IPS-18a (cell line): ENCODE data around the gene SYNE4.
A peak's percentile ranks its signal among the peaks of the same experiment; 100 is the strongest.
"Not testable (repeated sequence)": the region's sequence is repeated elsewhere in the genome, so short reads cannot be mapped to it uniquely, and the experiment has no call there.

Source experiments
- H3K27ac ChIP-seq: one replicate; pipeline ENCODE4 v1.5.1; 2013; ENCODE audit warnings: low read length
- H3K27me3 ChIP-seq: one replicate; pipeline ENCODE4 v1.6.1; 2013; ENCODE audit warnings: mild to moderate bottlenecking, low read length; ENCODE audit not compliant: control insufficient read depth, insufficient read depth
- H3K36me3 ChIP-seq: one replicate; pipeline ENCODE4 v1.6.1; 2013; ENCODE audit warnings: low read depth, low read length; ENCODE audit not compliant: control insufficient read depth
- H3K4me1 ChIP-seq: one replicate; pipeline ENCODE4 v1.6.1; 2013; ENCODE audit warnings: low read depth, low read length; ENCODE audit not compliant: control insufficient read depth
- H3K4me3 ChIP-seq: one replicate; pipeline ENCODE4 v1.5.1; 2013; ENCODE audit warnings: low read length
- H3K9ac ChIP-seq: one replicate; pipeline ENCODE4 v1.6.1; 2013; ENCODE audit warnings: mild to moderate bottlenecking, low read length, moderate library complexity
- H3K9me3 ChIP-seq: one replicate; pipeline ENCODE4 v1.6.1; 2013; ENCODE audit warnings: low read depth, low read length; ENCODE audit not compliant: control insufficient read depth

SYNE4 gene

DNA sequence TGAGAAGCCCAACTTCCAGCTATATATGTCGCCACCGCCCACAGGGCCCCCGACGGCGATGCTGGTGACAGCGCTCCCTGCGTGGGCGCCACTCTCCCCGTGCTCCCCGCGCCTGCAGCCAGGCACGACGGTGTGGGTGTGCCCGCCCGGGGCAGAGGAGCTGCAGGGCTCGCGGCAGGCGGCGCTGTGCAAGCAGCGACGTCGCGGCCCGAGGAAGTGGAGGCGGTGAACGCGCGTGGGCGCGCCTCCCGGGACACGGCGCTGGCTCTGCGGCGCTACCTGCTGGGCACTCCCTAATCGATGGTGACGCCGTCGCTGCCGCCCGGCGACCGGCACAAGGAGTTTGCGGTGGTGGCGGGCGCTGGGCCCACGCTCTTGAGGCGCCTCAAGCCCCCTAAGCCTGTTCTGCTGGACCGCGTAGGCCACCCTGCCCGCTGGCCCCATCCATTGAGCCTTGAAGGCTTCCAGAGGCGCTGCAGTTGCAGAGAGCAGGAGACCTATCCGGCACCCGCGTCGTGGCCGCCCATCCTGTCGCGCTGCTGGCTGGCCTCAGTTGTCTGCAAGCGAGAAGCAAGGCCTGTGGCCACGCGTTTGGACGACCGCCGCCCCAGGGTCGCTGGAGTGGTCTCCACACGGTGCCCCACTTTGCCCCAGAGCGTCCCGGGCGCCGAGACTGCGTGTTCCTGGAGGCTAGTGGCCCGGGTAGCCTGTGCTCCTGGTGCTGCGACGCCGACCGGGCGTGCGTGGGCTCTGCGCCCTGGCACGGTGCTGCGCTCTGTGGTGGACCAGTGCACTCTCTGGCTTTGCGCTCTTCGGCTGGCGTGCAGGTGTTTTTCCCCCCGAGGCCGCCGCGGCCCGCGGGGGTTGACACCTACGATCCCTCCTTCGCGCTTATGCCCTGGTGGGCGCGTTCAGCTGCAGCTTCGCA lies 49.3 kb downstream of the SYNE4 start:
- Histone ChIP-seq H3K4me3 (peak overlapping the region; percentile 24), H3K9ac (no peak overlapping the region), H3K27me3 (peaks cover 44% of the 10 kb centered on the region), H3K4me1 (no peaks in the 10 kb centered on the region), H3K36me3 (no peaks in the 10 kb centered on the region), H3K9me3 (no peaks in the 10 kb centered on the region), H3K27ac (no peak overlapping the region)

DNA sequence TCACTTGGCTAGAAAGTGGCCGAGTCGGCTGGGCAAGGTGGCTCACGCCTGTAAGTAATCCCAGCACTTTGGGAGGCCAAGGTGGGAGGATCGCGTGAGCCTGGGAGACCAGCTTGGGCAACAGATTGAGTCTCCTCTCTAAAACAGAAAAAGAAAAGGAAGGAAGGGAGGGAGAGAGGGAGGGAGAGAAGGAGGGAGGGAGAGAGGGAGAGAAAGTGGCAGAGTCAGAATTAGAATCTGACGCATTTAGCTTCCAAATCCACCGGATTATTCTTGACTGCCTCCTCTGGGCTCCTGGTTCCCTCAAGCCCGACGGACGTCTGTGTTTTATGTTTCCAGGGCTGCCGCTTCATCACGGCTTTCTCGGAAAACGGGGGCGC lies 50.0 kb downstream of the SYNE4 start:
- H3K27me3 ChIP-seq: peaks cover 44% of the 10 kb centered on the region
- no peak overlapping the region for H3K9ac ChIP-seq
- no peaks in the 10 kb centered on the region for H3K36me3 ChIP-seq
- H3K27ac ChIP-seq: no peak overlapping the region
- H3K9me3 ChIP-seq: no peaks in the 10 kb centered on the region
- no peaks in the 10 kb centered on the region for H3K4me1 ChIP-seq
- peak overlapping the region; percentile 24 for H3K4me3 ChIP-seq

DNA sequence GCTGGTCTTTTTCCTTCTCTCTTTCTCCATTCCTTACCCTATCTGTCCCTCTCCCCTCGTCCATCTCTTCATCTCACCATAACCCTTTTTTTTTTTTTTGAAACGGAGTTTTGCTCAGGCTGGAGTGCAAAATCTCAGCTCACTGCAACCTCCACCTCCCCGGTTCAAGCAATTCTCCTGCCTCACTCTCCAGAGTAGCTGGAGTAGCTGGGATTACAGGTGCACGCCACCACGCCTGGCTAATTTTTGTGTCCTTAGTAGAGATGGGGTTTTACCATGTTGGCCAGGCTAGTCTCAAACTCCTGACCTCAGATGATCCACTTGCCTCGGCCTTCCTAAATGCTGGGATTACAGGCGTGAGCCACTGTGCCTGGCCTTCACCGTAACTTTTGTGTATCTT lies 51.2 kb downstream of the SYNE4 start:
- H3K27me3 ChIP-seq: peaks cover 39% of the 10 kb centered on the region
- not testable (repeated sequence) for H3K4me1 ChIP-seq, H3K36me3 ChIP-seq, H3K27ac ChIP-seq, H3K9ac ChIP-seq, H3K4me3 ChIP-seq, H3K9me3 ChIP-seq

DNA sequence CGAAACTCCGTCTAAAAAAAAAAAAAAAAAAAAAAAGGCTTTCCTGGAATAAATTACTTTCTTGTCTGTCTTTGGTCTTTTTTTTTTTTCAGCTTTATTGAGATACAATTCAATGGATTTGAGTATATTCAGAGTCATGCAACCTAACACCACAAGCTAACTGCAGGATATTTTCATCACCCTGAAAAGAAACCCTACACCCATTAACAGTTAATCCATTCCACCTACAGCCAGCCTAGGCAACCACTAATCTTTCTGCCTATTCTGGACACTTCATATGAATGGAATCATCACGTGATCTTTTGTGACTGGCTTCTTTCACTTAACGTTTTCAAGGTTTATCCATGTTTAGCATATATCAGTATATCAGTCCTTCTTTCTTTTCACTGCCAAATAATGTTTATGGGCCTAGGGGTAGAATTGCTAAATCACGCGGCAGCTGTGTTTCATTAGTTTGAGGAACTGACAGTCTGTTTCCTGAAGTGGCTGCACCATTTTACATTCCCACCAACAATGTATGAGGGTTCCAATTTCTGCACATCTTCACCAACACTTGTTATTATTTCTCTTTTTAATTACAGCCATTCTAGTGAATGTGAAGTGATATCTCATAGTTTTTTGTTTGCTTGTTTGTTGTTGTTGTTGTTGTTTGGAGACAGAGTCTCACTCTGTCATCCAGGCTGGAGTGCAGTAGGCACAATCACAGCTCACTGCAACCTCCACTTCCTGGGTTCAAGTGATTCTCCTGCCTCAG lies 52.6 kb downstream of the SYNE4 start:
- Histone ChIP-seq H3K36me3 (no peaks in the 10 kb centered on the region), H3K4me3 (no peak overlapping the region), H3K27ac (no peak overlapping the region), H3K4me1 (no peaks in the 10 kb centered on the region), H3K27me3 (peaks cover 39% of the 10 kb centered on the region), H3K9me3 (no peaks in the 10 kb centered on the region), H3K9ac (no peak overlapping the region)
